Esophagus muscularis mucosa (tissue), 4 donors: ENCODE measurements around the gene ANKIB1.

Experiments used
- EP300 ChIP-seq: sonication (generic); formaldehyde crosslinking; IDR thresholded peaks from one replicate; pipeline ENCODE4 v1.6.1; 2017; ENCODE audit warnings: antibody characterized with exemption
- POLR2A ChIP-seq: fragments of 450-650 bp; IDR thresholded peaks from one replicate; pipeline ENCODE4 v1.6.1; 2017; ENCODE audit warnings: antibody characterized with exemption, moderate library complexity, mild to moderate bottlenecking, low read depth
- POLR2AphosphoS5 ChIP-seq, 2 donors: sonication (generic); formaldehyde crosslinking; IDR thresholded peaks; one replicate each; pipeline ENCODE4 v1.6.1; 2017; ENCODE audit warnings: antibody characterized with exemption in 2 of 2
- TF ChIP-seq, protein P1 (sequence below), 3 experiments: fragments of 200-600 bp in 2 of 3; fragments of 450-650 bp in 1 of 3; sonication (generic) in 2 of 3; IDR thresholded peaks; one replicate each; pipeline ENCODE4 v1.5.1; 2017 to 2019; ENCODE audit warnings: antibody characterized with exemption in 3 of 3, mild to moderate bottlenecking in 2 of 3, moderate library complexity in 1 of 3

GRCh38 chr7:92230547-92230946 is 15.2 kb upstream of the ANKIB1 start:
- TF ChIP-seq, protein P1, sequence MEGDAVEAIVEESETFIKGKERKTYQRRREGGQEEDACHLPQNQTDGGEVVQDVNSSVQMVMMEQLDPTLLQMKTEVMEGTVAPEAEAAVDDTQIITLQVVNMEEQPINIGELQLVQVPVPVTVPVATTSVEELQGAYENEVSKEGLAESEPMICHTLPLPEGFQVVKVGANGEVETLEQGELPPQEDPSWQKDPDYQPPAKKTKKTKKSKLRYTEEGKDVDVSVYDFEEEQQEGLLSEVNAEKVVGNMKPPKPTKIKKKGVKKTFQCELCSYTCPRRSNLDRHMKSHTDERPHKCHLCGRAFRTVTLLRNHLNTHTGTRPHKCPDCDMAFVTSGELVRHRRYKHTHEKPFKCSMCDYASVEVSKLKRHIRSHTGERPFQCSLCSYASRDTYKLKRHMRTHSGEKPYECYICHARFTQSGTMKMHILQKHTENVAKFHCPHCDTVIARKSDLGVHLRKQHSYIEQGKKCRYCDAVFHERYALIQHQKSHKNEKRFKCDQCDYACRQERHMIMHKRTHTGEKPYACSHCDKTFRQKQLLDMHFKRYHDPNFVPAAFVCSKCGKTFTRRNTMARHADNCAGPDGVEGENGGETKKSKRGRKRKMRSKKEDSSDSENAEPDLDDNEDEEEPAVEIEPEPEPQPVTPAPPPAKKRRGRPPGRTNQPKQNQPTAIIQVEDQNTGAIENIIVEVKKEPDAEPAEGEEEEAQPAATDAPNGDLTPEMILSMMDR (IDR thresholded peaks at IDR 0.05) = no peak
- no peak for TF ChIP-seq EP300
- no peak for TF ChIP-seq POLR2AphosphoS5 (IDR thresholded peaks at IDR 0.05)
- TF ChIP-seq POLR2A = no peak
